Psoas muscle (tissue), 8 donors: ENCODE results near the gene RIPOR3. TPM values are rescaled to one million over a fixed set of nuclear protein-coding genes. Genes with fewer than 3 reads are reported as not detected.

Experiments
- ATAC-seq, 4 donors: fragments of 200-7000 bp; cut with Tn5 transposase; one replicate each; pipeline ENCODE4 v1.9.1; 2020; ENCODE audit warnings: moderate library complexity in 3 of 4, mild to moderate bottlenecking in 2 of 4
- DNase-seq, 2 donors: peaks; one replicate each; pipeline ENCODE4 v3.0.0-alpha.2; 2020
- H3K27ac ChIP-seq: fragments of 200-600 bp; one replicate; pipeline ENCODE4 v1.8.0; 2022
- H3K27me3 ChIP-seq, 3 donors: fragments of 200-600 bp in 1 of 3; one replicate each; pipeline versions ENCODE4 v1.6.1 to v1.8.0; 2013 to 2022; ENCODE audit warnings: low read length in 2 of 3, mild to moderate bottlenecking in 2 of 3, moderate library complexity in 1 of 3; ENCODE audit not compliant: insufficient read depth in 3 of 3
- H3K36me3 ChIP-seq, 2 donors: fragments of 200-600 bp in 1 of 2; one replicate each; pipeline versions ENCODE4 v1.6.1 to v1.8.0; 2013 to 2022; ENCODE audit warnings: low read depth in 1 of 2, mild to moderate bottlenecking in 1 of 2, moderate library complexity in 1 of 2; ENCODE audit not compliant: insufficient read depth in 1 of 2
- H3K4me1 ChIP-seq: fragments of 200-600 bp; one replicate; pipeline ENCODE4 v1.8.0; 2022
- H3K4me3 ChIP-seq: fragments of 200-600 bp; one replicate; pipeline ENCODE4 v1.8.0; 2022; ENCODE audit warnings: mild to moderate bottlenecking
- H3K9me3 ChIP-seq: fragments of 200-600 bp; one replicate; pipeline ENCODE4 v1.8.0; 2022
- WGBS, 3 donors: extraction: QIAGEN DNeasy Blood & Tissue Kit; methylation state at CpG; one replicate each; pipeline versions ENCODE4 v1.1.6 to v1.1.7; 2013; 5-methylcytosine and 5-hydroxymethylcytosine counted together
- intact Hi-C, 2 donors: fragments of 100-400 bp; cut with DNase I; formaldehyde crosslinking; loops; one replicate each; pipeline versions ENCODE4 v1.11.0 to v1.14.2; 2022
- polyA plus RNA-seq, 3 donors: library from polyadenylated mRNA; stranded (reverse); fragments of 200-250 nt; gene quantifications; one replicate each; pipeline ENCODE4 v1.2.3, GENCODE V29; 2013
- total RNA-seq, 4 donors: library from RNA; stranded (reverse); fragmentation: NEBNext Ultra II Directional in 2 of 4; extraction: Animal tissue kit (Norgen Biotek cat#: 25700) in 2 of 4; gene quantifications; one replicate each; pipeline versions ENCODE4 v1.2.1 to v1.2.4, GENCODE V29; 2021 to 2023
- TF ChIP-seq, protein P1 (sequence below): fragments of 200-600 bp; IDR thresholded peaks from one replicate; pipeline ENCODE4 v1.8.0; 2022; ENCODE audit warnings: antibody characterized with exemption
- donor health status: healthy with polysubstance abuse.
- donor health status: DM: no; HTN: no; CAD: no; lungs with moderate emphysema.
- donor health status: Bipolar disorder and iron deficiency.
- donor health status: healthy.
- donor health status: DM: yes; HTN: yes; CAD: no.
- donor health status: DM: no; HTN: no; CAD: no.
- donor health status: DM: no; HTN: no; CAD: no.
- donor health status: DM: yes; HTN: yes; CAD: no.

RIPOR3 gene
- total and polyA plus RNA-seq, 7 donors, result 3.1 to 5.7 (median 5.2) TPM

DNA sequence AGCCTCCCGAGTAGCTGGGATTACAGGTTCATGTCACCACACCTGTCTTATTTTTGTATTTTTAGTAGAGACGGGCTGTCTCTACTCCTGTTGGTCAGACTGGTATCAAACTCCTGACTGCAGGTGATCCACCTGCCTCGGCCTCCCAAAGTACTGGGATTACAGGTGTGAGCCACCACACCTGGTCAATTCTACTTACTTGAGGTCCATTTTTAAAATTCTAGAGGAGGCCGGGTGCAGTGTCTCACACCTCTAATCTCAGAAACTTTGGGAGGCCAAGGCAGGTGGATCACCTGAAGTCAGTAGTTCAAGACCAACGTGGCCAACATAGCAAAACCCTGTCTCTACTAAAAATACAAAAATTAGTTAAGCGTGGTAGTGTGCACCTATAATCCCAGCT, 7.8 kb downstream of the RIPOR3 start:
- Histone ChIP-seq H3K4me1 (no peaks in the 10 kb centered on the region), H3K27me3 (no peaks in the 10 kb centered on the region), H3K4me3 (no peak overlapping the region), H3K36me3 (no peaks in the 10 kb centered on the region), H3K27ac (no peak overlapping the region), H3K9me3 (no peaks in the 10 kb centered on the region)
- no peak for ATAC-seq
- intact Hi-C loops, result loop anchor here in 1 of 2 donors (5.0 kb wide), 1 partner anchor 39 kb away; no protein-coding TSS in a partner anchor
- TF ChIP-seq, protein P1, sequence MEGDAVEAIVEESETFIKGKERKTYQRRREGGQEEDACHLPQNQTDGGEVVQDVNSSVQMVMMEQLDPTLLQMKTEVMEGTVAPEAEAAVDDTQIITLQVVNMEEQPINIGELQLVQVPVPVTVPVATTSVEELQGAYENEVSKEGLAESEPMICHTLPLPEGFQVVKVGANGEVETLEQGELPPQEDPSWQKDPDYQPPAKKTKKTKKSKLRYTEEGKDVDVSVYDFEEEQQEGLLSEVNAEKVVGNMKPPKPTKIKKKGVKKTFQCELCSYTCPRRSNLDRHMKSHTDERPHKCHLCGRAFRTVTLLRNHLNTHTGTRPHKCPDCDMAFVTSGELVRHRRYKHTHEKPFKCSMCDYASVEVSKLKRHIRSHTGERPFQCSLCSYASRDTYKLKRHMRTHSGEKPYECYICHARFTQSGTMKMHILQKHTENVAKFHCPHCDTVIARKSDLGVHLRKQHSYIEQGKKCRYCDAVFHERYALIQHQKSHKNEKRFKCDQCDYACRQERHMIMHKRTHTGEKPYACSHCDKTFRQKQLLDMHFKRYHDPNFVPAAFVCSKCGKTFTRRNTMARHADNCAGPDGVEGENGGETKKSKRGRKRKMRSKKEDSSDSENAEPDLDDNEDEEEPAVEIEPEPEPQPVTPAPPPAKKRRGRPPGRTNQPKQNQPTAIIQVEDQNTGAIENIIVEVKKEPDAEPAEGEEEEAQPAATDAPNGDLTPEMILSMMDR, result no peak
- DNase-seq, result no peak
- 92 to 96% (median 95%) methylated on average over 6 of the region's 6 CpGs for WGBS, 3 donors

DNA sequence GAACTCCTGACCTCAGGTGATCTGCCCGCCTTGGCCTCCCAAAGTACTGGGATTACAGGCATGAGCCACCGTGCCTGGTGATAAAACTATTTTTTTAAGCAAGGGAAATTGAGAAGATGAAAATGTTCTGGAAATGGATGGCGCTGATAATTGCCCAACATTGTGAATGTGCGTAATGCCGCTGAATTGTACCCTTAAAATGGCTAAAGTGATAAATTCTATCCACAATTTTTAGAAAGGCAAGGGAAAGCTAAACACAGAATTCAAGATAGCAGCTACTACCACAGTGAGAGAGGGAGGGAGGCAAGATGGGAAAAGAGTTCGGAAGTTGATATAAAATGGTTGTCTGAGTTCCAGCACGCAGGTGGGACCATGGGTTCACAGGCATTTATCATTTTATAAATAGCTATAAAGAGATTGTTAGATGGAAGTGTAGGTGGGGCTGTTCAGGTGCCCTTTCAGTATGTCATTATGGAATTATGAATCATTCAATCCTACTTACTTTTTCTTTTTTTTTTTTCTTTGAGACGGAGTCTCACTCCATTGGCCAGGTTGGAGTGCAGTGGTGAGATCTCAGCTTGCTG, 8.3 kb downstream of the RIPOR3 start:
- no peaks in the 10 kb centered on the region for H3K36me3 ChIP-seq
- WGBS, 3 donors, result 84 to 88% (median 85%) methylated on average over 8 of the region's 8 CpGs
- no peak overlapping the region for H3K4me3 ChIP-seq
- H3K27ac ChIP-seq, result no peak overlapping the region
- intact Hi-C loops, result loop anchor here in 1 of 2 donors (5.0 kb wide), 1 partner anchor 39 kb away; no protein-coding TSS in a partner anchor
- DNase-seq, result no peak
- ATAC-seq, result no peak
- H3K4me1 ChIP-seq, result no peaks in the 10 kb centered on the region
- TF ChIP-seq, protein P1, result no peak
- H3K9me3 ChIP-seq, result no peaks in the 10 kb centered on the region
- H3K27me3 ChIP-seq, result no peaks in the 10 kb centered on the region

DNA sequence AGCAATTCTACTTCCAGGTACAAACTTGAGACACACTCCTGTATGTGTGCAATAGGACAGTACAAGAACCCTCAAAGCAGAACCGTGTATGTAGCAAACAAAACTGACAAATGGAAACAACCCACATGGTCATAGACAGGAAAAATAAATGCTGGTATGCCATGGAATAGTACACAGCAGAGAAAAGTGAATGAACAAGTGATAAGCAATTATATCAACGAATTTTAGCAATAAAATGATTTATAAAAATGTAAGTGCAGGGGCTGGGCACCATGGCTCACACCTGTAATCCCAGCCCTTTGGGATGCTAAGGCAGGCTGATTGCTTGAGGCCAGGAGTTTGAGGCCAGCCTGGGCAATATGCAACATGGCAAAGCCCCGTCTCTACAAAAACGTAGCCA, 9.3 kb downstream of the RIPOR3 start:
- Histone ChIP-seq H3K4me3 (no peak overlapping the region), H3K27ac (no peak overlapping the region), H3K27me3 (no peaks in the 10 kb centered on the region), H3K36me3 (no peaks in the 10 kb centered on the region), H3K4me1 (no peaks in the 10 kb centered on the region), H3K9me3 (no peaks in the 10 kb centered on the region)
- WGBS, 3 donors, result 82 to 90% (median 85%) methylated on average over 4 of the region's 4 CpGs
- TF ChIP-seq, protein P1, result no peak
- DNase-seq, result no peak
- intact Hi-C loops, result loop anchor here in 1 of 2 donors (5.0 kb wide), 1 partner anchor 40 kb away; no protein-coding TSS in a partner anchor
- no peak for ATAC-seq

DNA sequence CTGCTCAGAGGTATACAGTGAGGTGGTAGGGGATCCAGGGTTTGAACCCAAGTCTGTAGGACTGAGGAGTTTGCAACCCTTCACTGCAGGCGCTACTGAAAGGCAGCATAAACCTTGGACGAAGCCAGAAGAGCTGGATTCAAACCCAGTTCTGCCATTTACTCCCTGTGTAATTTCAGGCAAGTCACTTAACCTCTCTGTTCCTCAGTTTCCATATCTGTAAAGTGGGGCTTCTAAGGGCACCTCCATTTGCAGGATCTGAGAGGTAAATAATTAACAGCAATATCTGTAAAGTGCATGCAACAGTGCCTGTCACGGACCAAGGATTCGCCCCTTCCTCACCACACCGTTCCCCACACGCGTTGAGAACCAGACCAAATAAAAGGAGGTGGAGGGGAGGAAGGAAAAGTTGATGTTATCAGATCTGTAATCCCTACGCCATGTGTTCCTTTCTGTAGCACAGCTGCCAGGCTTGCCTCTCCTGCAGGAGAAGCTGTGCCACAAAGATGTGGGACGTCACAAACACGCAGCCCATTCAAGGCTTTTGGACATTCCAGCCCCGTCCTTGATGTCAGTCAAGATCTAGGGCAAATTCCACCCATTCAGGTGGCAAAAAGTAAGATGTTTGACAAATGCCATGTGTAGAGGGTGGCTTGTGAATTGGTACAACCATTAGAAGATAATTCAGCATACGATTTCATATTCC, 9.8 kb downstream of the RIPOR3 start:
- no peaks in the 10 kb centered on the region for H3K4me1 ChIP-seq
- no peaks in the 10 kb centered on the region for H3K27me3 ChIP-seq
- WGBS, 3 donors, result 84 to 87% (median 85%) methylated on average over 12 of the region's 12 CpGs
- TF ChIP-seq, protein P1, result no peak
- DNase-seq, result no peak
- no peaks in the 10 kb centered on the region for H3K9me3 ChIP-seq
- ATAC-seq, result no peak
- no peak overlapping the region for H3K4me3 ChIP-seq
- no peak overlapping the region for H3K27ac ChIP-seq
- no peaks in the 10 kb centered on the region for H3K36me3 ChIP-seq
- intact Hi-C loops, result loop anchor here in 1 of 2 donors (5.0 kb wide), 1 partner anchor 41 kb away; no protein-coding TSS in a partner anchor
